Breast epithelium (tissue), 3 donors: ENCODE measurements around the gene LLGL1.

Experiments
- POLR2A ChIP-seq: fragments of 450-650 bp; IDR thresholded peaks from one replicate; pipeline ENCODE4 v1.6.1; 2016; ENCODE audit warnings: antibody characterized with exemption, mild to moderate bottlenecking, moderate library complexity
- POLR2AphosphoS5 ChIP-seq, 3 donors: sonication (generic); formaldehyde crosslinking; IDR thresholded peaks; one replicate each; pipeline ENCODE4 v1.6.1; 2017; ENCODE audit warnings: antibody characterized with exemption in 3 of 3
- TF ChIP-seq, protein P1 (sequence below), 3 donors: fragments of 450-650 bp; IDR thresholded peaks; one replicate each; pipeline ENCODE4 v1.5.1; 2016 to 2017; ENCODE audit warnings: antibody characterized with exemption in 3 of 3, mild to moderate bottlenecking in 3 of 3, moderate library complexity in 3 of 3

DNA sequence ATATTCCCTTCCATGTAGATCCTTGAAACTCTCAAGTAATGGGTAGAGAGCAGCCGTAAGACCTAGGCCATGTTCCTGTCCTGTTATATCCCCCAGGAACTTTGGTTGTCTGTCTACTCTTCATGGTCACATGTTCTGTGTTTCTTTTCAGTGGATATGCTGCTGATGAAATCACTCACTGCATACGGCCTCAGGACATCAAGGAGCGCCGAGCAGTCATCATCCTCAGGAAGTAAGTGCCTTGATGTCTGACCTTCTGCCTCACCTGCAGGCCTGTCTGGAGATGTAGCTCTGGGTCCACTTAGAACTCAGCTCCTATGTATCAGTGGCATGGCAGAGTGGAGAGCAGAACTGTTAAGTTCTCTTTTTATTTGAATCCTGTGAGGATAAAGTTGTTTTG lies 30.6 kb upstream of the LLGL1 start:
- TF ChIP-seq, protein P1, sequence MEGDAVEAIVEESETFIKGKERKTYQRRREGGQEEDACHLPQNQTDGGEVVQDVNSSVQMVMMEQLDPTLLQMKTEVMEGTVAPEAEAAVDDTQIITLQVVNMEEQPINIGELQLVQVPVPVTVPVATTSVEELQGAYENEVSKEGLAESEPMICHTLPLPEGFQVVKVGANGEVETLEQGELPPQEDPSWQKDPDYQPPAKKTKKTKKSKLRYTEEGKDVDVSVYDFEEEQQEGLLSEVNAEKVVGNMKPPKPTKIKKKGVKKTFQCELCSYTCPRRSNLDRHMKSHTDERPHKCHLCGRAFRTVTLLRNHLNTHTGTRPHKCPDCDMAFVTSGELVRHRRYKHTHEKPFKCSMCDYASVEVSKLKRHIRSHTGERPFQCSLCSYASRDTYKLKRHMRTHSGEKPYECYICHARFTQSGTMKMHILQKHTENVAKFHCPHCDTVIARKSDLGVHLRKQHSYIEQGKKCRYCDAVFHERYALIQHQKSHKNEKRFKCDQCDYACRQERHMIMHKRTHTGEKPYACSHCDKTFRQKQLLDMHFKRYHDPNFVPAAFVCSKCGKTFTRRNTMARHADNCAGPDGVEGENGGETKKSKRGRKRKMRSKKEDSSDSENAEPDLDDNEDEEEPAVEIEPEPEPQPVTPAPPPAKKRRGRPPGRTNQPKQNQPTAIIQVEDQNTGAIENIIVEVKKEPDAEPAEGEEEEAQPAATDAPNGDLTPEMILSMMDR (IDR thresholded peaks at IDR 0.05) = no peak
- TF ChIP-seq POLR2A (no peak), POLR2AphosphoS5 (IDR thresholded peaks at IDR 0.05) (no peak)
